Mesothelial cell of epicardium (in vitro differentiated cells): ENCODE measurements around the gene RAC3. TPM values are rescaled to one million over a fixed set of nuclear protein-coding genes. Genes with fewer than 3 reads are reported as not detected.

Source experiments
- DNase-seq, 2 experiments: peaks; one replicate each; pipeline ENCODE4 v3.0.0; 2021; ENCODE audit warnings: low spot score in 2 of 2; ENCODE audit not compliant: unreplicated experiment in 2 of 2
- H3K27ac Mint-ChIP-seq: 2 replicates; pipeline ENCODE4 v1.8.0; 2021; ENCODE audit warnings: mixed read lengths
- H3K27me3 Mint-ChIP-seq: 2 replicates; pipeline ENCODE4 v1.8.0; 2021; ENCODE audit warnings: low read depth, mixed read lengths
- H3K36me3 Mint-ChIP-seq: 2 replicates; pipeline ENCODE4 v1.8.0; 2021; ENCODE audit warnings: mixed read lengths
- H3K4me1 Mint-ChIP-seq: 2 replicates; pipeline ENCODE4 v1.8.0; 2021; ENCODE audit warnings: mixed read lengths
- H3K4me3 Mint-ChIP-seq: 2 replicates; pipeline ENCODE4 v1.8.0; 2021; ENCODE audit warnings: mild to moderate bottlenecking, moderate library complexity, mixed read lengths
- H3K9me3 Mint-ChIP-seq: 2 replicates; pipeline ENCODE4 v1.8.0; 2021; ENCODE audit warnings: mixed read lengths
- CTCF ChIP-seq: fragments of 200-600 bp; sonication (generic); IDR thresholded peaks from one replicate; pipeline ENCODE4 v1.5.0; 2021; ENCODE audit warnings: antibody characterized with exemption; ENCODE audit not compliant: unreplicated experiment
- total RNA-seq: library from RNA; stranded (reverse); gene quantifications from 3 replicates; pipeline ENCODE4 v1.2.1, GENCODE V29; 2021

The RAC3 gene
- total RNA-seq = 32.6 to 34.6 TPM (median 33.6 TPM) in 3 replicates

GRCh38 chr17:82031303-82031884 is at the start of gene RAC3:
Gene RAC3 (plus strand): TSS chr17:82031678. CDS start chr17:82031762, 84 bp downstream.
- H3K27ac Mint-ChIP-seq = peak within 1 kb of the TSS; percentile 76
- no peak for TF ChIP-seq CTCF

GRCh38 chr17:81983011-81983638 is 48.4 kb upstream of the RAC3 start:
- peaks cover 14% of the 10 kb centered on the region for H3K4me1 Mint-ChIP-seq
- H3K27me3 Mint-ChIP-seq = no peaks in the 10 kb centered on the region
- peaks cover 16% of the 10 kb centered on the region for H3K36me3 Mint-ChIP-seq
- no peak overlapping the region for H3K4me3 Mint-ChIP-seq
- H3K9me3 Mint-ChIP-seq = no peaks in the 10 kb centered on the region
- DNase-seq = no peak
- H3K27ac Mint-ChIP-seq = peak overlapping the region; percentile 16
- no peak for TF ChIP-seq CTCF

More at GRCh38 chr17:82031303-82031884, at the start of gene RAC3:
- Mint-ChIP-seq H3K36me3 (peaks cover 8% of the 10 kb centered on the region), H3K9me3 (no peaks in the 10 kb centered on the region), H3K27me3 (no peaks in the 10 kb centered on the region), H3K4me3 (peak within 1 kb of the TSS; percentile 80), H3K4me1 (peaks cover 14% of the 10 kb centered on the region)
- no peak for DNase-seq

GRCh38 chr17:81983639-81984373 is 47.7 kb upstream of the RAC3 start:
- Mint-ChIP-seq H3K9me3 (no peaks in the 10 kb centered on the region), H3K27ac (no peak overlapping the region), H3K36me3 (peaks cover 16% of the 10 kb centered on the region)

GRCh38 chr17:81984773-81985410 is 46.6 kb upstream of the RAC3 start:
- no peaks in the 10 kb centered on the region for H3K9me3 Mint-ChIP-seq
- no peak overlapping the region for H3K27ac Mint-ChIP-seq
- TF ChIP-seq CTCF = no peak
- no peak overlapping the region for H3K4me3 Mint-ChIP-seq
- H3K36me3 Mint-ChIP-seq = peaks cover 21% of the 10 kb centered on the region
- H3K27me3 Mint-ChIP-seq = no peaks in the 10 kb centered on the region
- DNase-seq = no peak
- peaks cover 6% of the 10 kb centered on the region for H3K4me1 Mint-ChIP-seq

More at GRCh38 chr17:81983639-81984373, 47.7 kb upstream of the RAC3 start:
- DNase-seq = no peak
- no peak for TF ChIP-seq CTCF
- Mint-ChIP-seq H3K4me3 (no peak overlapping the region), H3K27me3 (no peaks in the 10 kb centered on the region), H3K4me1 (peaks cover 12% of the 10 kb centered on the region)

GRCh38 chr17:81986606-81987005 is 44.9 kb upstream of the RAC3 start:
- Mint-ChIP-seq H3K4me1 (peaks cover 11% of the 10 kb centered on the region), H3K4me3 (no peak overlapping the region), H3K27me3 (no peaks in the 10 kb centered on the region), H3K36me3 (peaks cover 22% of the 10 kb centered on the region), H3K27ac (no peak overlapping the region), H3K9me3 (no peaks in the 10 kb centered on the region)
- no peak for TF ChIP-seq CTCF
- no peak for DNase-seq
